Measurements from ENCODE around the gene CFDP1. TPM values are rescaled to one million over a fixed set of nuclear protein-coding genes. Genes with fewer than 3 reads are reported as not detected.

Gene CFDP1
- total and polyA plus RNA-seq, 2 of the 13 experiments (the other 11 are each of a cell fraction or from before 2014, with no cell fraction given): 78.6 to 153 TPM

GRCh38 chr16:75262104-75262799 lies 171.1 kb downstream of the CFDP1 start (continued):
- TF ChIP-seq ZNF414 (CRISPR knock-in tag; IDR thresholded peaks at IDR 0.05): peak; percentile 81; the same call in 1 of the 2 replicates
- TF ChIP-seq ZNF577 (CRISPR knock-in tag; IDR thresholded peaks at IDR 0.05; ENCODE audit: borderline replicate concordance, low read depth): no peak
- TF ChIP-seq ZNF740 (CRISPR knock-in tag; IDR thresholded peaks at IDR 0.05): peak; percentile 97
- TF ChIP-seq KLF13 (CRISPR knock-in tag; IDR thresholded peaks at IDR 0.05): 0 out of 2 replicates have a peak, but pooled peaks have one; percentile 31
- no peak for TF ChIP-seq ZNF329 (CRISPR knock-in tag; IDR thresholded peaks at IDR 0.05; ENCODE audit: low read depth)
- TF ChIP-seq SNAPC4 (CRISPR knock-in tag; IDR thresholded peaks at IDR 0.05): peak; percentile 88; the same call in 1 of the 2 replicates
- no peak for TF ChIP-seq SYNCRIP (IDR thresholded peaks at IDR 0.05; ENCODE audit: insufficient read depth, low read depth, low read length)
- no peak for TF ChIP-seq CENPT (CRISPR knock-in tag; IDR thresholded peaks at IDR 0.05; ENCODE audit: low read depth)
- TF ChIP-seq ZNF235 (CRISPR knock-in tag; IDR thresholded peaks at IDR 0.05; ENCODE audit: borderline replicate concordance): no peak
- no peak; the same call in 1 of the 2 replicates for TF ChIP-seq ZNF782 (CRISPR knock-in tag; IDR thresholded peaks at IDR 0.05; ENCODE audit: borderline replicate concordance)
- peak; percentile 37 for TF ChIP-seq HNRNPLL (IDR thresholded peaks at IDR 0.05; ENCODE audit: low read depth, low read length, poor library complexity, severe bottlenecking)
- TF ChIP-seq MXI1 (IDR thresholded peaks at IDR 0.05; ENCODE audit: borderline replicate concordance, low read depth, low read length): peak; percentile 90
- TF ChIP-seq NKX3-1 (CRISPR knock-in tag; IDR thresholded peaks at IDR 0.05): no peak
- TF ChIP-seq ZNF670 (CRISPR knock-in tag; IDR thresholded peaks at IDR 0.05; ENCODE audit: borderline replicate concordance): no peak

All from HepG2 (cell line).